ENCODE data around the gene EOMES.

Gene EOMES

DNA sequence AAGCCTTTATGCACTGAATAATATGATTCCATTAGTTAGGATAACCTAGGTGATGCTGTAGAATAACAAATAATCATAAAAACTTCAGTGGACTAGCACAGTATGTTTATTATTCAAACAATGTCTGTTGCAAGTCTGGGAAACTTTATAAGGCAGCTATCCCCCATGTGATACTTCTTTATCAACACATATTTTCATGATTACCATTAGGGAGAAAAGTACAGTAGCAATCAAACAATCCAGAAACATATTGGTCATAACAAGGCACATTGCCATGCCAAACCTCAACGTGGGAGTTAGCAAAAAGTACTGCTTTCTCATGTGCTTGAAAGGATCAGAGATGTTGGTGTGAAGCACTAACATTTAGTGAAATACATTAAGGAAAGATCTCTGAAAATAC, 35.5 kb downstream of the EOMES start:
- peak; percentile 85 for DNase-seq (ENCODE audit: low read depth)
- TF ChIP-seq, protein P1, sequence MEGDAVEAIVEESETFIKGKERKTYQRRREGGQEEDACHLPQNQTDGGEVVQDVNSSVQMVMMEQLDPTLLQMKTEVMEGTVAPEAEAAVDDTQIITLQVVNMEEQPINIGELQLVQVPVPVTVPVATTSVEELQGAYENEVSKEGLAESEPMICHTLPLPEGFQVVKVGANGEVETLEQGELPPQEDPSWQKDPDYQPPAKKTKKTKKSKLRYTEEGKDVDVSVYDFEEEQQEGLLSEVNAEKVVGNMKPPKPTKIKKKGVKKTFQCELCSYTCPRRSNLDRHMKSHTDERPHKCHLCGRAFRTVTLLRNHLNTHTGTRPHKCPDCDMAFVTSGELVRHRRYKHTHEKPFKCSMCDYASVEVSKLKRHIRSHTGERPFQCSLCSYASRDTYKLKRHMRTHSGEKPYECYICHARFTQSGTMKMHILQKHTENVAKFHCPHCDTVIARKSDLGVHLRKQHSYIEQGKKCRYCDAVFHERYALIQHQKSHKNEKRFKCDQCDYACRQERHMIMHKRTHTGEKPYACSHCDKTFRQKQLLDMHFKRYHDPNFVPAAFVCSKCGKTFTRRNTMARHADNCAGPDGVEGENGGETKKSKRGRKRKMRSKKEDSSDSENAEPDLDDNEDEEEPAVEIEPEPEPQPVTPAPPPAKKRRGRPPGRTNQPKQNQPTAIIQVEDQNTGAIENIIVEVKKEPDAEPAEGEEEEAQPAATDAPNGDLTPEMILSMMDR (IDR thresholded peaks at IDR 0.05; ENCODE audit: control insufficient read depth, insufficient read depth, low read depth, low read length, missing control alignments), result no peak
- H3K4me3 ChIP-seq (ENCODE audit: control insufficient read depth, low read depth, low read length), result no peak overlapping the region

DNA sequence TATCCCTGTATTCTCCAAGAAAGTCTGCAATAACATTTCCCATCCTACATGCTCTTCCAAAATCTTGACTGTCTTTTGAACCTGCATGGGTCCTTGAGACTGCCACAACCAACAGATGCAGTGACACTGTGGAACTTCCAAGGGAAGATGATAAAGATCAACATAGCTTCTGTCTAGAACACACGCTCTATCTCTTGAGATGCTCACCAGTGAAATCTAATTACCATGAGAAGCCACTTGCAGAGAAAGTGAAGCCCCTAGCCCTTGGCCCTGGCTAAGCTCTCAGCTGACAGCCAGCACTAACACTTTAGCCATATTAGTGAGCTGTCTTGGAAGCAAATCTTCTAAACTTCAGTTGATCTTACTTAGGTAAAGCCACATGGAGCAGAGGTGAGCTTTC, 36.6 kb downstream of the EOMES start:
- no peak overlapping the region for H3K4me3 ChIP-seq (ENCODE audit: control insufficient read depth, low read depth, low read length)
- TF ChIP-seq, protein P1 (IDR thresholded peaks at IDR 0.05; ENCODE audit: control insufficient read depth, insufficient read depth, low read depth, low read length, missing control alignments), result no peak
- DNase-seq (ENCODE audit: low read depth), result no peak

DNA sequence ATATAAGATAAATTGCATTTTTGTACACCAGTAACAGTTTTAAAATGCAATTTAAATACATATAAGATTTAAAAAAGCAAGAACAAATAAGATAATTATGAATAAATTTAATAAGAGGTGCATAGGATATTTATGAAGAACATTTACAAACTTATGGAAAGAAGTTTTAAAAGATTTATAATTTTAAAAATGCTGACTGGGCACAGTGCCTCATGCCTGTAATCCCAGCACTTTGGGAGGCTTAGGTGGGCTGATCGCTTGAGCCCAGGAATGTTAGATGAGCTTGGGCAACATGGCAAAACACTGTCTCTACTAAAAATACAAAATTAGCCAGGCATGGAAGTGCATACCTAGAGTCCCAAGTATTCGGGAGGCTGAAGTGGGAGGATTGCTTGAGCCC, 37.8 kb downstream of the EOMES start:
- no peak overlapping the region for H3K4me3 ChIP-seq (ENCODE audit: control insufficient read depth, low read depth, low read length)
- TF ChIP-seq, protein P1 (IDR thresholded peaks at IDR 0.05; ENCODE audit: control insufficient read depth, insufficient read depth, low read depth, low read length, missing control alignments), result no peak
- DNase-seq (ENCODE audit: low read depth), result no peak

DNA sequence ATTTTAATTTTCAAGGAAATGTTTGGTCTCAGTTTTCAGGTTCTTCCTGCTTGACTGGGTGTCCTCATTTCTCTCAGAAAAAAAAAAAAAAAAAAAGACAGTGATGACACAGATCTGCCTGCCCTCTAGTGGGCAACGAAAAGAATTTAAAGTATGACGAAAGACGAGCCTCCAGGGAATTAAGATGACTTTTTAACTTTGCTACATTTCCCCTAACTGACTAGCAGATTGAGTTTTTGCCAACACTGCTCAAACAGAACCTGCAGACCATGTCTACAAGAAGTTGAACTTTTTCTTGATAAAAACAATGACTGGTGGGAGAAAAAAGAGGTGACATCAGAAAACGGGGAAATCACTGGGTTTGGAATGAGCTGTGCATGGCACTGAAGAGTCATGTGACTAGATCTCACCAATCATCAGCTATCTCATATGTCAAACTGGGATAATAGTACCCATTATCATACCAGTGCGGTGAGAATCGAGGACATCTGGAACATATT, 40.8 kb downstream of the EOMES start:
- DNase-seq (ENCODE audit: low read depth), result peak; percentile 82
- TF ChIP-seq, protein P1 (IDR thresholded peaks at IDR 0.05; ENCODE audit: control insufficient read depth, insufficient read depth, low read depth, low read length, missing control alignments), result peak; percentile 56
- no peak overlapping the region for H3K4me3 ChIP-seq (ENCODE audit: control insufficient read depth, low read depth, low read length)

DNA sequence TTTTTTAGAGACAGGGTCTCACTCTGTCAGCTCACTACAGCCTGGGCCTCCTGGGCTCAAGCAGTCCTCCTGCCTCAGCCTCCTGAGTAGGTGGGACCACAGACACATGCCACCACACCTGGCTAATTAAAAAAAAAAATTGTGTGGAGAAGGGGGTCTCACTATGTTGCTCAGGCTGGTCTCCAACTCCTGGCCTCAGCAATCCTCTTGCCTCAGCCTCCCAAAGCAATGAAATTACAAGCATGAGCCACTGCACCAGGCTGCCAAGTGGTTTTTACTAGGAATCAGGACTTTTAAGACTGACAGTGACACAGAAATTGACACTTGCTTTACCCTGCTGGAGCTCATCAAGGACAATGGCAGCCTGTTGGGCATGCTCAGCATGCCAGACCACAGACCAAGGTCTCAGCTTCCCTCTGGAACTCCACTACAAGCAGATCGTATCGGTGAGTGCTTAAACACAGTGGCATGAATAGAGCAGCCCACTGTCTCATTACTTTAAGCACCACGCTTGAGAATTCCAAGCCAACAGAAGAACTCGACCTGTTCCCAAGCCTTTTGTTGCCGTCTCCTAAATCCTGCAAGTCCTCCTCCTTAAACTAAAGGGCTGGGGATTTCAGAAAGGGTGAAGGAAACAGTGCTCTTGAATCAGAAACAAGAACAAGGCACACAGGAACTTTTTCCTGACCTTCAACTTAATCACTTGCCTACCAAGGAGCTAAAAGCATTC, 41.4 kb downstream of the EOMES start:
- no peak for DNase-seq (ENCODE audit: low read depth)
- no peak overlapping the region for H3K4me3 ChIP-seq (ENCODE audit: control insufficient read depth, low read depth, low read length)
- TF ChIP-seq, protein P1 (IDR thresholded peaks at IDR 0.05; ENCODE audit: control insufficient read depth, insufficient read depth, low read depth, low read length, missing control alignments), result no peak

DNA sequence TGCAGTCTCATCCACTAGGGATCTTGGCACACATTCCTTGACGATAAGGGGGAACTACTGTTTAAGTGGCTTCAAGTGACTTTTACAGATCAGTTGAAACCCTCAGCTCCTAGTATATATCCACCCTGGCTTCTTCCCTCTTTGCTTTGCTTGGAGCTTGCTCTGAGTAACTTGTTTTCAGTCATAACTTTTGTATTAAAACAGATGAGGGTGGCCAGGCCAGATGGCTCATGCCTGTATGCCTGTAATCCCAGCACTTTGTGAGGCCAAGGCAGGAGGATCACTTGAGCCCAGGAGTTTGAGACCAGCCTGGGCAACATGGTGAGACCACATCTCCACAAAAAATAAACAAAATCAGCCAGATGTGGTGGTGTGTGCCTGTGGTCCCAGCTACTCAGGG, 42.4 kb downstream of the EOMES start:
- no peak for DNase-seq (ENCODE audit: low read depth)
- H3K4me3 ChIP-seq (ENCODE audit: control insufficient read depth, low read depth, low read length), result no peak overlapping the region
- TF ChIP-seq, protein P1 (IDR thresholded peaks at IDR 0.05; ENCODE audit: control insufficient read depth, insufficient read depth, low read depth, low read length, missing control alignments), result no peak

All from AG09309 (cell line).